Stimulated activated memory B cell treated with anti-CD40 and anti-IgM and Interleukin-4, amounts not matched to agents 10 μg/mL and 1 μg/mL and 100 μg/mL, for 72 hours (primary cell): ENCODE results near the gene C4BPB.

Source experiments
- ATAC-seq: fragments of 150-1000 bp; cut with Tn5 transposase; 2 replicates; pipeline ENCODE4 v1.10.0; 2021
- H3K27ac Mint-ChIP-seq: one replicate; pipeline ENCODE4 v1.8.0; 2022; ENCODE audit warnings: mild to moderate bottlenecking, mixed read lengths
- H3K27me3 Mint-ChIP-seq: one replicate; pipeline ENCODE4 v1.8.0; 2022; ENCODE audit warnings: mixed read lengths
- H3K36me3 Mint-ChIP-seq: one replicate; pipeline ENCODE4 v1.8.0; 2022; ENCODE audit warnings: mixed read lengths
- H3K4me1 Mint-ChIP-seq: one replicate; pipeline ENCODE4 v1.8.0; 2022; ENCODE audit warnings: mixed read lengths
- H3K4me3 Mint-ChIP-seq: one replicate; pipeline ENCODE4 v1.8.0; 2022; ENCODE audit warnings: mild to moderate bottlenecking, moderate library complexity, mixed read lengths
- H3K9me3 Mint-ChIP-seq: one replicate; pipeline ENCODE4 v1.8.0; 2022; ENCODE audit warnings: mixed read lengths

Gene C4BPB

DNA sequence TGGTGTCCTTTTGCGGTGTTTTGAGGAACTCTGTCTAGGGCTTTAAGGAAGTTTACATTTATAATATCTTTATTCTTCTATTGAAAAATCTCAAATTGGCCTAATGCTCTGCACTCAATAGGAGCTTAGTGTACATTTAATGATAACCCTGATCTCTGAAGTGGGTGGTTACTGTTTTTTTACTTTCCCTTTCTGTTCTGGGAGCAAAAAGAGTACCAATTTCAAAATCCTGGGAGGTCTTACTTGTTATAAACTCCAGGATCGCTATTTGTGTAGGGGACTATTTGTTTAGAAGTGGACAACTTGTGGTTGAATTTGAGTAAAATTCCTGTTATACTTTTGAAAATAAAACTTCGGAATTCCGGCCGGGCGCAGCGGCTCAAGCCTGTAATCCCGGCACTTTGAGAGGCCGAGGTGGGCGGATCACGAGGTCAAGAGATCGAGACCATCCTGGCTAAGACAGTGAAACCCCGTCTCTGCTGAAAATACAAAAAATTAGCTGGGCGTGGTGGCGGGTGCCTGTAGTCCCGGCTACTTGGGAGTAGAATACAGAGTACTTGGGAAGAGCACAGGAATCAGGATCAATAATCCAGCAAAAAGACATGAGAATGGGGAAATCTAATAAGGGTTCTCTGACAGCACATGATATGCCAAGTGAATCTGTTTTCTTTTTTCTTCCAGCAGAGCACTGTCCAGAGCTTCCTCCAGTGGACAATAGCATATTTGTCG lies 1.1 kb downstream of the C4BPB start:
- H3K27me3 Mint-ChIP-seq, result no peaks in the 10 kb centered on the region
- no peak for ATAC-seq
- H3K4me3 Mint-ChIP-seq, result peak overlapping the region; percentile 68
- H3K27ac Mint-ChIP-seq, result peak overlapping the region; percentile 44
- no peaks in the 10 kb centered on the region for H3K9me3 Mint-ChIP-seq
- peaks cover 16% of the 10 kb centered on the region for H3K4me1 Mint-ChIP-seq
- no peaks in the 10 kb centered on the region for H3K36me3 Mint-ChIP-seq

DNA sequence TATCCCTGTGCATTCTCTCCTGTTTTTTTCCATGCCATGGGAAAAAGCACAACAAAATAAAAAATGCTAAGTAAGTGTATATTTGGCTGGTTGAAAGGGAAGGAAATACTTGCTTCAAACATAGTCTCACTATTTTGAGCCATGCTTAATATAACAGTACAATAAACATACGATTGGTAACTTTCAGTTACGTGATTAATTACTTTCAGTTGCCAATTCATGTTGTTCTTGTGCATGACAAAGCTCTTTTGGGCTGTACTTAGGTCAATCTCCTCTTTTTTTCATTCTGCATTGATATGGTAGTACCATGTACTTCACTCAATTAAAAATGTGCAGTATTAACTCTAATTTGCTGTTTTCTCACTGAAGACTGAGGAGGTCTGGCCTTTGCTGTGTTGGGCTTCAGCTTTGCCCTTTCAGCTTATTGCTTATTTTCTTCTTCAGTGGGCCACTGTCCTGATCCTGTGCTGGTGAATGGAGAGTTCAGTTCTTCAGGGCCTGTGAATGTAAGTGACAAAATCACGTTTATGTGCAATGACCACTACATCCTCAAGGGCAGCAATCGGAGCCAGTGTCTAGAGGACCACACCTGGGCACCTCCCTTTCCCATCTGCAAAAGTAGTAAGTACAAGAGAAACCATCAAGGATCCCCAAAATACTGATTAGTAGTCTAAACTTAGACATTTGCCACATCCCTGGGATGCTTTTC lies 2.7 kb downstream of the C4BPB start:
- Mint-ChIP-seq H3K4me3 (no peak overlapping the region), H3K9me3 (no peaks in the 10 kb centered on the region), H3K36me3 (no peaks in the 10 kb centered on the region), H3K27me3 (no peaks in the 10 kb centered on the region), H3K4me1 (peaks cover 9% of the 10 kb centered on the region), H3K27ac (no peak overlapping the region)
- no peak for ATAC-seq

DNA sequence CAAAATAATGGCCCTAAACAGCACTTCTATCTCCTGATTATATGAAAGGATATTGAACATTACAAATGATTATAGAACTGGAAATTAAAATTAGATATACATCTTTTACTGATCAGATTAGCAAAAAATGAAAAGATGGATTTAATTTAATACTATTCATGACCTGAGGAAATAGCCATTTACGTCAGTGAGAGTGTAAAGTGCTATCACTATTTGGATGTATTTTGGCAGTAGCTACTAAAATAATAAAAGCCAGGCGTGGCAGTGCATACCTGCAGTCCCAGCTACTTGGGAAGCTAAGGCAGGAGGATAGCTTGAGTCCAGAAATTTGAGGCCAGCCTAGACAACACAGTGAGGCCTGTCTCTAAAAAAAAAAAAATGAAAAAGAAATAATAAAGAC lies 5.3 kb downstream of the C4BPB start:
- H3K27me3 Mint-ChIP-seq, result no peaks in the 10 kb centered on the region
- no peak for ATAC-seq
- H3K9me3 Mint-ChIP-seq, result no peaks in the 10 kb centered on the region
- no peak overlapping the region for H3K27ac Mint-ChIP-seq
- peaks cover 14% of the 10 kb centered on the region for H3K4me1 Mint-ChIP-seq
- no peaks in the 10 kb centered on the region for H3K36me3 Mint-ChIP-seq
- no peak overlapping the region for H3K4me3 Mint-ChIP-seq

DNA sequence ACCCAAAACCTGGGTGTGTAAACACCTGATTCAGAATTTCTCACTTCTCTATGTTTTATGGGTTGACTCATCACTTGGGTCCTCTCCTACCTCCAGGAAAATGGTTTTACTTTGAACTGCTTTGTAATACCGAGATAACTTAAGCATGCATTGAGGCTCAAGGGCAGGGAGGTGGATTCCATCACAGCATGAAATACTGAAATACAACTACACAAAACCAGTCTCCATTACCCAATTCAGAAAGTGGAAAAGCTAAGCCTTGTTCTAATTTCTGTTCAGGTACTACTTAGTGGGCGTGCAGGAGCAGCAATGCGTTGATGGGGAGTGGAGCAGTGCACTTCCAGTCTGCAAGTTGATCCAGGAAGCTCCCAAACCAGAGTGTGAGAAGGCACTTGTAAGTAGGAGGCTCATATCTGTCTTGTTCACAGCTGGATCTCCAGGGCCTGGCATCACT lies 9.2 kb downstream of the C4BPB start:
- peaks cover 11% of the 10 kb centered on the region for H3K27me3 Mint-ChIP-seq
- H3K9me3 Mint-ChIP-seq, result no peaks in the 10 kb centered on the region
- peaks cover 6% of the 10 kb centered on the region for H3K4me1 Mint-ChIP-seq
- H3K4me3 Mint-ChIP-seq, result no peak overlapping the region
- peak; percentile 92 for ATAC-seq
- no peaks in the 10 kb centered on the region for H3K36me3 Mint-ChIP-seq
- H3K27ac Mint-ChIP-seq, result no peak overlapping the region

DNA sequence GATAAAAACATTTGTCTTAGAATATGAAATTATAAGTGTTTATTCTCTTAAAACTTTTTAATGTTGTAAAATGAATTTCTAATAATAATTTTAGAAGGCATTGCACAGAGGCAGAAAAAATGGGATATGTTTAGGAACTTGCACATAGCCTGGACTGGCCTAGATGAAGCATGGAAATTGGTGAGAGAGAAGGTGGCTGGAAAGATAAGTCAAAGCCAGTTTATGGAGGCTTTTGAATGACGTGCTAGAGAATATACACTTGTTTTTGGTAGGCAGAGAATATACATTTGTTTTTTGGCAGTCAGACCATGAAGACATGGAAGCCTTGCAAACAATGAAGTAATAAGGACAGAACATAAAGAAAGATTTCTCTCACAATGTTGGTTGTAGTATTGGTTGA lies 13.1 kb downstream of the C4BPB start:
- H3K36me3 Mint-ChIP-seq, result no peaks in the 10 kb centered on the region
- peaks cover 6% of the 10 kb centered on the region for H3K4me1 Mint-ChIP-seq

DNA sequence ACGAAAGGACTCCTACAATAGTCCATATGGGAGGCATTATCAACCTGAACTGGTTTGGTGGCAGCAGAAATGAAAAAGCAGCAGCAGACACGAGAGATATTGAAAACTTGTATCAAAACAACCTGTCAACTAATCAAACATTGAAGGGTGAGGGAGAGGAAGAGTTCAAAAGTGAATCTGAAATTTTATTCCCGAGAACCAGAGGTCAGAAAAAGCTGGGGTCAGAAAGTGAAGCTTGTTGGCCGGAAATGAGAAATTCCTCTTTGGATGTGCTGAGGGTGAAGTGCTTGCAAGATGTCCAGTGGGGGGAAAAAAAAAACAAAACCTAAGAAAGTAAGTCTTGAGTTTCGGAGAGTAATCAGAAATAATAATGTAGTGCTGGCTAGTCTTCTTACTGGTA lies 13.5 kb downstream of the C4BPB start:
- Mint-ChIP-seq H3K4me3 (no peak overlapping the region), H3K27me3 (peaks cover 11% of the 10 kb centered on the region), H3K4me1 (peaks cover 6% of the 10 kb centered on the region), H3K9me3 (no peaks in the 10 kb centered on the region), H3K36me3 (no peaks in the 10 kb centered on the region), H3K27ac (no peak overlapping the region)
- ATAC-seq, result no peak

More for the DNA sequence above, 13.1 kb downstream of the C4BPB start:
- ATAC-seq, result no peak
- Mint-ChIP-seq H3K4me3 (no peak overlapping the region), H3K27ac (no peak overlapping the region), H3K9me3 (no peaks in the 10 kb centered on the region), H3K27me3 (peaks cover 11% of the 10 kb centered on the region)

DNA sequence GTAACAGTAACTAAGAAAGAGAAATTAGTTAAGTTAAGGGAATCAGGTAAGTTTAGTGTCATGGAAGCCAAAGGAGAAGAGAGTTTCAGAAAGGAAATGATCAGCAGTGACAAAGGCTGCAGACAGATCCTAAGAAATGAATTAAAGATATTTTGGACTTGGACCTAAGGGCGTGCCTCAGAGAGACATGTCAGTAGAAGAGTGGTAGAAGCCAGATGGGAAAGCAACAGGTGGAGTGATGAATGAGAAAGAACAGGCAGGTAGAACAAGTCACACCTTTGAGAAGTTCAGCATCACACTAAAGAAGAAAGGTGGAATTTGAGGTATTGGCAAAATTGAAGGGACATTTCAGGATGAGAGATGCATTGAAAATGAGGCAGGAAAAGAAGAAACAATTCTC lies 14.0 kb downstream of the C4BPB start:
- H3K4me3 Mint-ChIP-seq, result no peak overlapping the region

DNA sequence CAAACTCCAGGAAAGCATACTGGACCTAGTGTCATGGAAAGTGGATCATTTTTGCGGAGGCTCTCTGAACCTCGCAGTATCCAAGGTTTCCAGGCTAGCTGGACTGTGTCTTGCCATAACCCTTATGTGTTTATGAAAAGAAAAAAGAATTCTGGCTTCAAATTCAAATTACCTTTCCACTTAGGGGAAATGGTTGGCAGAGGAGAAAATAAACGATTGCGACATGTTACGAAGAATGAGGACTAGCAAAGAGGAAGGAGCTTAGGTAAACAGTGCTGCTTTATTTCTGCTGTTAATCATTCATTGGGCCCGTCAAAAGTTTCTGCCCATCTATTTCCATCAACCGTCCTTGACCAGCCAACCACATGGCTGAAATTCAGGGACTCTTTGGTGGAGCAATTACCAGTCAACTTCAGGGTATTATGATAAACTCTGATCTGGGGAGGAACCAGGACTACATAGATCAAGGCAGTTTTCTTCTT lies 15.3 kb downstream of the C4BPB start, which contains the start of gene C4BPA:
C4BPA (plus strand) TSS at position 342 of the 482 bp plus-strand sequence. CDS start 8,793 bp downstream, outside the sequence.
- H3K27me3 Mint-ChIP-seq, result peaks cover 11% of the 10 kb centered on the region
- H3K36me3 Mint-ChIP-seq, result no peaks in the 10 kb centered on the region
- no peak within 1 kb of the TSS for H3K27ac Mint-ChIP-seq
- H3K4me3 Mint-ChIP-seq, result no peak within 1 kb of the TSS
- no peak for ATAC-seq
- no peaks in the 10 kb centered on the region for H3K9me3 Mint-ChIP-seq
- H3K4me1 Mint-ChIP-seq, result no peaks in the 10 kb centered on the region

More for the DNA sequence above, 14.0 kb downstream of the C4BPB start:
- Mint-ChIP-seq H3K9me3 (no peaks in the 10 kb centered on the region), H3K4me1 (peaks cover 4% of the 10 kb centered on the region), H3K27ac (no peak overlapping the region), H3K36me3 (no peaks in the 10 kb centered on the region), H3K27me3 (peaks cover 11% of the 10 kb centered on the region)
- ATAC-seq, result no peak

DNA sequence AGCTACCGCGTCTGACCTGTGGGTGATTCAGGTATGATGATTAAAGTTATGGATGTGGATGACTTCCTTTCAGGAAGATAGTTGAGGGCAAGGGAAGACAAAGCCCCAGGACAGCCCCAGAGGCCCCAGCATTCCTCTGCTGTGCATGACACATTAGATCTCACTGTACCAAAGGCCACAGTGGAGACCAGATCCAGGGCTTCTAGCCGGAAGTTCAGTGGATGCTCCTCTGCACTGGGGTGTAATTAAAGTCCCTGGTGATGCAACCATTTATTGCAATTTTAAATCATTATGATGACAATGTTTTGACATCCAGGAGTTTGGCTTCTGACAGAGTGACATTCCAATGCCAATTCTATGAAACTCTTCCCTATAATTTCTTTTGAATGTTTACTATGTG lies 20.3 kb downstream of the C4BPB start:
- H3K27ac Mint-ChIP-seq, result no peak overlapping the region
- no peak for ATAC-seq
- no peaks in the 10 kb centered on the region for H3K36me3 Mint-ChIP-seq
- no peak overlapping the region for H3K4me3 Mint-ChIP-seq
- no peaks in the 10 kb centered on the region for H3K9me3 Mint-ChIP-seq
- no peaks in the 10 kb centered on the region for H3K27me3 Mint-ChIP-seq
- H3K4me1 Mint-ChIP-seq, result no peaks in the 10 kb centered on the region

DNA sequence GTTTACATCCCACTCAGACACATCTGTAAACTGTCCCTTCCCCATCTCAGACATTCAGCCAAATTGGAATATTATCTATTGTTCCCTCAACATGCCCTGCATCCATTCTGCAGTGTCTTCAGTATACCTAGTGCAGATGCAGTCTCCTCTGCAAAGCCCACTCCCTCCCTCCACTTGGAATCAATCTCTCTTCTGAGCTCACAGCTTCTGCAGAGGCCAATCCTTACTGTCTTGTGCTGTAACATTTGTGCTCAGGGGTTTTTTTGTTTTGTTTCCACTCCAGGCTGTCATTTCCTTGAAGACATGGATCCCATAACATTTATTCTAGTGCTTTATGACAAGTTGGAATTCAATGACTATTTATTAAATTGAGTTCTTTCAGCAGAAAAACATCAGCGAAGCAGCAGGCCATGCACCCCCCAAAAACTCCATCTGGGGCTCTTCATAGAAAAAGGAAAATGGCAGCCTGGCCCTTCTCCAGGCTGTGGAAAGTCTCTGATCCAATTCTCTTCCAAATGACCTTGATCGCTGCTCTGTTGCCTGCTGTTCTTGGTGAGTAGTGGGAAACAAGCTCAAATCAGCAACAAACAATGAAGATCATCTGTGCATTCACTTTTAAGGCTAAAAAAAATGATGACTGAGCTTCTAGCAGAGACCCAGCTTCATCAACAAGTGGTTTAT lies 24.1 kb downstream of the C4BPB start:
- H3K4me1 Mint-ChIP-seq, result no peaks in the 10 kb centered on the region
- H3K4me3 Mint-ChIP-seq, result no peak overlapping the region
- ATAC-seq, result no peak
- H3K9me3 Mint-ChIP-seq, result no peaks in the 10 kb centered on the region
- H3K27me3 Mint-ChIP-seq, result peaks cover 9% of the 10 kb centered on the region
- no peaks in the 10 kb centered on the region for H3K36me3 Mint-ChIP-seq
- H3K27ac Mint-ChIP-seq, result no peak overlapping the region

DNA sequence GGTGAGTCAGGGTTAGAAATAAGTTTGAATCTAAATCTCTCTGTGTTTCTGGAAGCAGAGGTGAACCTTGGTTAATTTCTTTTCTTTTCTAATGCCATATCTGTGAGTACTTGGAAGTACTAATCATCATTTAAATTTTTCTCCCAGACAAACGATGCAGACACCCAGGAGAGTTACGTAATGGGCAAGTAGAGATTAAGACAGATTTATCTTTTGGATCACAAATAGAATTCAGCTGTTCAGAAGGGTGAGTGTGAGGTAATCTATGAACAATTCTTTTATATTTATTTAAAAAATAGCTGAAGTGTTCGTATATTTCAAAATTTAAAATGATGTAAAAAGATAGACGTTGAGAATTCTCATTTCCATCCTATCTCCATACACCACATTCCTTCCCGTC lies 26.6 kb downstream of the C4BPB start:
- no peaks in the 10 kb centered on the region for H3K4me1 Mint-ChIP-seq

DNA sequence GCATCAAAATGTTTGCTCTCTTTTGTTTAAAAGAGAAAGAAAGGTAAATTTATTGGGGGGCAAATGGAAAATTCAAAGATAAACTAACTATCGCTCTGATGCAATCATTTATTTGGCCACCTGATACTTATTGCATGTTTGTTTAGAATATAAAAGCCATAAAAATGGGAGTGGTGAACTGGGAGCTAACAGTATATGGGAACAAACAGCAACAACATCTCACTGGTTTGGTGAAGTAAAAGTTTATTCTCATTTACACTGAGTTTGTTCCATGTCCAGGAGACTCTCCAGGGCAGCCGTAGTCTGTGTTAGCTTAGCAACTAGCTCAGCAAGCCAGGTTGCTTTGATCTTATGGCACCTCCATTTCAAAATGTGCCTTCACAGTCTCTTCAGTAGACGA lies 35.7 kb downstream of the C4BPB start:
- Mint-ChIP-seq H3K27ac (no peak overlapping the region), H3K27me3 (peaks cover 12% of the 10 kb centered on the region), H3K4me1 (no peaks in the 10 kb centered on the region), H3K4me3 (no peak overlapping the region), H3K9me3 (peaks cover 20% of the 10 kb centered on the region), H3K36me3 (peaks cover 19% of the 10 kb centered on the region)
- ATAC-seq, result no peak

More for the DNA sequence above, 26.6 kb downstream of the C4BPB start:
- H3K36me3 Mint-ChIP-seq, result no peaks in the 10 kb centered on the region
- H3K4me3 Mint-ChIP-seq, result no peak overlapping the region
- no peak for ATAC-seq
- H3K9me3 Mint-ChIP-seq, result peaks cover 3% of the 10 kb centered on the region
- peaks cover 9% of the 10 kb centered on the region for H3K27me3 Mint-ChIP-seq
- H3K27ac Mint-ChIP-seq, result no peak overlapping the region

DNA sequence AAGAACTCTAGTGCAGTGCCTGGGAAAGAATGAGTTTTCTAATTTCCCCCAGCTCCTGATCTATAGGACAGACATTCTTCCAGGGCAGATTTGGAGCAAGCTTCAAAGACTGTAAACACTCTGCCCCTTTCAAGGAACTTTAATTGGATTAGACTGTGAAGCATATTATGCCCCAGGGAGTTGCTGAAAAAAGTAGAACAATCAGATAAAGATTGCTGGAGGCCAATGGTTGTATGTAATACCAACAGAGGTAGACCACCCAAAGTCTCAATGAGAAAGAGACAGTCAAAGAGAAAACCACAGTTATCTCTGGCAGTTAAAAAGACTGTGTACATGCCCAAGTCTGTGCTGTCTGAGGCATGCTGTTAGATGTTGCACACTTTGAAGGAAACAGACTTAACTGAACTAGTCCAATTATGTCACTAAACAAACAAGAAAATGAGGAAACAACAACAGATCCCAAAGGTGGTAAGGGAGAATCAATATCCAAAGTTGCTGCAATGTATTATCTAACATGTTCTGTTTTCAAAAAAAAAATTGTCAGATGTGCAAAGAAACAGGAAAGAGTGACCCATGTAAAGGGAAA lies 39.8 kb downstream of the C4BPB start:
- peaks cover 12% of the 10 kb centered on the region for H3K27me3 Mint-ChIP-seq
- no peak overlapping the region for H3K27ac Mint-ChIP-seq
- H3K4me1 Mint-ChIP-seq, result no peaks in the 10 kb centered on the region
- H3K36me3 Mint-ChIP-seq, result peaks cover 27% of the 10 kb centered on the region
- H3K4me3 Mint-ChIP-seq, result no peak overlapping the region
- no peak for ATAC-seq
- H3K9me3 Mint-ChIP-seq, result peaks cover 30% of the 10 kb centered on the region

DNA sequence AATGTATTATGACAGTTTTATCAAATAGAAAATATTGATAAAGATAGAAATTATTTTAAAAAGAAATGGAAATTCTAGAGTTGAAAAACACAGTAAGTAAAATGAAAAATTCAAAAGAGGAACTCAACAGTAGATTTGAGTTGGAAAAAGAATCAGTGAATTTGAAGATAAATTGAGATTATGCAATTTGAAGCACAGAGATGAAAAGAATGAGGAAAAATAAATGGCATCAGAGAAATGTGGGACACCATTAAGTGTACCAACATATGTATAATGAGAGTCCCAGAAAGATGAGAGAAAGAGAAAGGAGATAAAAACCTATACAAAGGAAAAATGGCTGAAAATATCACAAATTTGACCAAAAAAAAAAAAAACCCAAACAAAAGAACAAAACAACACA lies 40.4 kb downstream of the C4BPB start:
- no peak for ATAC-seq
- H3K36me3 Mint-ChIP-seq, result peaks cover 27% of the 10 kb centered on the region

More for the DNA sequence above, 40.4 kb downstream of the C4BPB start:
- Mint-ChIP-seq H3K4me3 (no peak overlapping the region), H3K9me3 (peaks cover 30% of the 10 kb centered on the region), H3K27me3 (peaks cover 12% of the 10 kb centered on the region), H3K27ac (no peak overlapping the region), H3K4me1 (no peaks in the 10 kb centered on the region)
